Right hindlimb (tissue), 1 donor: ENCODE results near the gene FAM217B.
A peak's percentile ranks its signal among the peaks of the same experiment; 100 is the strongest.

ENCODE experiments used
- DNase-seq: peaks from one replicate; pipeline ENCODE4 v3.0.0-alpha.2; 2018

FAM217B gene, protein sequence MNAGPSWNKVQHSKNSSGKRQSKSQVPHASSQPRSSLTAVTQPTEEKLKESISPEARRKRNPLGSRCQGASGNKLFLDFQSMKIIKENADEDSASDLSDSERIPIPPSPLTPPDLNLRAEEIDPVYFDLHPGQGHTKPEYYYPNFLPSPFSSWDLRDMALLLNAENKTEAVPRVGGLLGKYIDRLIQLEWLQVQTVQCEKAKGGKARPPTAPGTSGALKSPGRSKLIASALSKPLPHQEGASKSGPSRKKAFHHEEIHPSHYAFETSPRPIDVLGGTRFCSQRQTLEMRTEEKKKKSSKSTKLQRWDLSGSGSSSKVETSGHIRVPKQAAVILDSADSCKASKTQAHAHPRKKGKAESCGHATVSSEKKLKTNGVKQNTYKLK

GRCh38 chr20:59940129-59940955, at the start of gene FAM217B, which contains the start of gene PPP1R3D:
TSS of gene FAM217B (plus strand) at chr20:59940389. CDS start at chr20:59943944, 3,555 bp downstream.
TSS of gene PPP1R3D (minus strand) at chr20:59940305. CDS start at chr20:59939931, 374 bp downstream.
- peak; percentile 98 for DNase-seq

DNA sequence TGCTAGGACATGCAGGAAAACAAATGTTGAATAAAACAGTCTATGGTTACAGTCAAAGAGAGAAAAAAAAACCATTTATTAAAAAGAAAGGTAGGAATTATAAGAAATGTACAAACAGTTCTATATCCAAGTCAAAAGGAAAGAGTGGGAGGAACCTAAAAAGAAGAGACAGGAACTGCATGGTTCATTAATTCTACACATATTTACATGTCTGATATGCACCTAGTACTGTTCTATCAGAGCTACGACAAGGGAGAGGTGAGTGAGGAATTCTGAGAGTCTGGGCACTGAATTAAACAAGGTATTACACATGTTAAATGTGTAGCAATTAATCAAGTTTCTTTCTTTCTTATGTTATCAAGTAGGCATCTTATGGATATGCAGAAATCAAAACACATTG, 48.6 kb upstream of the FAM217B start:
- DNase-seq: no peak

DNA sequence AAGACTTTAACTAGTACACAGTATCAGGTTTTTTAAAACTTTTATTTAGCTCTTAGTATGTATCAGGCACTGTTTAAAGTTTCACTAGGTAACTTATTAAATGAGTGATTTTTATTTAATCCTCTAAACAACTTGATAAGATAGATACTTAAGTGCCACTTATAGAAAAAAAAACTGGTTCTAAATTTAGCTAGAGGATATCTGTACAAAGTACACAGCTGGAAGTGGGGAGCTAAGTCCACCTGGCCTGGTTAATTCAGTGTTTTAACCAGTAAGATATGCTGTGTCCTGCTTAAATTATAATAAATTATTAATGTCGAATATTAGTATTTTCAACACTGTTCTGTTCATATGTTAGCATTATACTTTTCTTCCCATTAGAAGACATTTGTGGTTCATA, 44.3 kb upstream of the FAM217B start:
- DNase-seq: no peak

GRCh38 chr20:59902470-59902869, 37.7 kb upstream of the FAM217B start:
- no peak for DNase-seq

DNA sequence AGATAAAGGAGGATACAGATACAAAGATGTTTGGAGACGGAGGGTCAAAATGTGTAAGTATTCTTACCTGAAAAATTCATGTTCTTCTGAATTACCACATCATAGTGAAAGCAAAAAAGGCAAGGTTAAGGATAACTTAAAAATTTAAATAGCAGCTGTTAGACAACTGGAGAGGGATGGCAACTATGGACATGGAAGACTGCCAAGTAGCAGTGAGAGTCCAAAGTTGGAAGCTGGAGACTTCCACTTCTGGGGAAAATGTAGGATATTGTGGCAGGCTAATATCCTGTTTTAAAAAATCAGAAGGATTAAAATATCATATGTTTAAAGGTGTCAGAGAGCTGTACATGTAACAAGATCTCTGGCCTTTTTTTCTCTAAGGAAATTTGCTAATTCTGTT, 36.6 kb upstream of the FAM217B start:
- peak; percentile 20 for DNase-seq

- no peak for DNase-seq
These were observed 31.3 kb upstream of the FAM217B start for GRCh38 chr20:59908855-59909254.

DNA sequence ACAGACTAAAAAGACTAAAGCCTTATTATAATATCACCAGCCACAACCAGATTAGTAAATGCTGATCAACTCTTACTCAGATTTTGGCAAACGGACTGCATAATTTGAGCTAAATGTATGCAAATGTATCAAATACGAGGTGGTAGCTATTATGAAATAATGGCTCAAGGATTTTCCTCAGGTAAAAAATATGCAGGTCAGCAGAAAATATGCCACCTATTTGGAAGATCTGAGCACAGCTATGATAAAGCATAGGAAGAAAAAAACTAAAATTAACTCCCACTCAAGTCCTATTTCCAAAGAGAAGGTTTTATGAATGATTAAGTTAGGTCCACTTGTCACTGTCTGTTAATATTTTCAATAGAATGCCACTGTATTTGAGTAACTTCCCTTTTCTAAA, 29.1 kb upstream of the FAM217B start:
- DNase-seq: no peak

- DNase-seq: no peak
These were observed 27.6 kb upstream of the FAM217B start for GRCh38 chr20:59912609-59913008.

- no peak for DNase-seq
These were observed 19.2 kb upstream of the FAM217B start for GRCh38 chr20:59920944-59921343.

- no peak for DNase-seq
These were observed 16.7 kb upstream of the FAM217B start for GRCh38 chr20:59923514-59923913.

GRCh38 chr20:59925359-59925758, 14.8 kb upstream of the FAM217B start:
- no peak for DNase-seq

- DNase-seq: no peak
These were observed 14.3 kb upstream of the FAM217B start for GRCh38 chr20:59925899-59926298.

GRCh38 chr20:59931511-59932312, 8.5 kb upstream of the FAM217B start:
- no peak for DNase-seq

DNA sequence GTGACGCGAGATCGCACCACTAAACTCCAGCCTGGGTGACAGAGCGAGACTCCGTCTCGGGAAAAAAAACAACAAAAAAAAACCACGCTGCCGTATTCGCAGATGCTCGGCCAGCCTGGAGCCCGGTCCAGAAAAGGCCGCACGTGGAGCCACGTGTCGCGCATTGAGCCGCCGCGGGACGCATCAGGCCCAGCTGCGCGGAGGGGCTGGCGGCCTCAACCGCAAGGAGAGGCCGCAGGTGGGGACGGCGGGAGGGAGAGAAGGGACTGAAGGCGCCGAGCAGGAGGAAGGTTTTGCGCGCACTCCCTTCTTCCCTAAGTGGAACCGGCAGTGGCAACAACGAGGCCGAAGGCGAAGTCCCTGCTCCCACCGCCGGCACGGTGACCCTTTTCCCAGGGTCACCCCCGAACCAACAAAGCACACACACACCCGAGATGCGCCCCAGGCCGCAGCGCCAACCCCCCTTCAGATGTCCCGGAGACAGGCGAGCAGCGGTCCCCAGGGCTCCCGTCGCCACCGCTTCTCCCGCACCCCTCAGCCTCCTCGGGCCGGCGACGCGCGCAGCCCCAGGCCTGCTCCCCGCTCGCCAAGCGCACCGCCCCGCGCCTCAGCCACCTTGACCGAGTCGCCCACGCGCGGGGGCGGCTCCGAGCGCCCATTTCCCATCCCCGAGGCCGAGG, 7.4 kb upstream of the FAM217B start:
- no peak for DNase-seq

- DNase-seq: no peak
These were observed 6.8 kb upstream of the FAM217B start, which contains the start of gene SYCP2 for GRCh38 chr20:59933296-59933848. TSS of gene SYCP2 (minus strand) at chr20:59933637. CDS start at chr20:59922413, 11,224 bp downstream.

DNA sequence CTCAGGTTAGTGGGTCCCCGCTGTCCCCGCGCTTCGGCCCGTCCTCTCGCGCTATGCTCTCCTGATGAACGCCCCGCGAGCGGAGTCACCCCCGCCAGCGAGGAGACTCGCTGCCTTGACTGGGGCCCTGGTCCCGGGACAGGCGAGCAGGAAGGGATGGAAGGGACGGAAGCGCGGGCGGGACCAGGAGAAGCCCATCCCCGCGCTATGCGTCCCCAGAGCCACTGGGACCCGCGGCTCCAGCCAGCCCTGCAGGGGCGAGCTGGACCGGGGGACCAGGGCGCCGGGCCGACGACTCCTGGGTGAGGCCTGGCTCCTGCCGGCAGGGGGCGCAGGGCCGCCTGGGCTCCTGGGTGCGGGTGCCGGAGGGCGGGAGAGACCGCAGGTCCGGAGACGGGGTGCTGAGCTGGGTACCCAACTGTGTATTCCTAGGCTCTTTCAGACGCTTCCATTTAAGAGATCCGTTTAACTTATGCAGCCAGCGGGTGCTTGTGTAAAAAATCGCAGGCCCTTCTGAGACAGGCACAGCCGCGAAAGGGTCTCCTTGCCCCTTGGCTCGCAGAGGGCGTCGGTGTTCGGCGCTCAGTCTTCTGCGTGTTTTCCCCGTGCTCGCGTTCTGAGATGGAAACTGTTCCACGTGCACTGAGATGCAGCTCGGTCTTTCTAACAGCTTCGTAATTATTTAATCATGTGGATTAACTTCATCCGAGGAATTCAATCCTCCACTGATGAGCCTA, 6.2 kb upstream of the FAM217B start:
- peak; percentile 80 for DNase-seq

GRCh38 chr20:59935457-59936185, 4.6 kb upstream of the FAM217B start:
- DNase-seq: no peak

DNA sequence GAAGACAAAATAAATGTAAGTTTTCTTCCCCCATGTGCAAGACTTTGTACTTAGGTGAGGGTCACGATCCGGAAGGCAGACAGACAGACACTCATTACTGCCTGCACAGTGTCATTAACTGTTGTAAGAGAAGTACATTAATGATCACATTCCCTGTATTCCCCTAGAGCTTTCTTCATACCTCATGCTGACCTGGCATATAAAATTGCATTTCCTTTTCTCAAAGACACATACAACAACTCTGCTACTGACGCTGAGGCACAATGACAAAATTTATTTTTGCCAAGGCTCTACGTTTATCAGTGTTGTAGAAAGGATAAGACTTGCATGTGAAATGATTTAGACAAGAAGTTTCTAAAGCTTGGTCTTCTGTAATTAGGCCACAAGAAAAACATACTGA, 3.8 kb upstream of the FAM217B start:
- DNase-seq: no peak

GRCh38 chr20:59937150-59937549, 3.0 kb upstream of the FAM217B start:
- no peak for DNase-seq

GRCh38 chr20:59938221-59938620, 2.0 kb upstream of the FAM217B start:
- no peak for DNase-seq

- no peak for DNase-seq
These were observed 1.5 kb upstream of the FAM217B start for GRCh38 chr20:59938696-59939051.
